T47D (cell line): ENCODE data around the gene SLC25A19.

Experiments used
- DNase-seq, 2 experiments: peaks; one replicate each; pipeline versions ENCODE4 v3.0.0 to v3.0.0-alpha.2; 2011 to 2012; ENCODE audit warnings: low read depth in 1 of 2, low spot score in 1 of 2
- JUND ChIP-seq: IDR thresholded peaks from 2 replicates; pipeline ENCODE4 v1.6.1; 2012; ENCODE audit warnings: low read depth
- in situ Hi-C: cut with HindIII; loops from 2 replicates; pipeline ENCODE4 v1.10.0; 2016; ENCODE audit warnings: low sequenced_read_pairs, low pct_unique_long_range_greater_than_20kb

The SLC25A19 gene

GRCh38 chr17:75252039-75252816 lies 37.0 kb downstream of the SLC25A19 start:
- no peak for DNase-seq
- in situ Hi-C loops, result no loop called here
- no peak for TF ChIP-seq JUND

- in situ Hi-C loops, result no loop called here
- no peak for DNase-seq
- no peak for TF ChIP-seq JUND
Observed at GRCh38 chr17:75250009-75250471, 39.2 kb downstream of the SLC25A19 start.

GRCh38 chr17:75249564-75249963 lies 39.7 kb downstream of the SLC25A19 start:
- in situ Hi-C loops, result no loop called here
- no peak for TF ChIP-seq JUND
- no peak for DNase-seq

- no peak for DNase-seq
Observed at GRCh38 chr17:75246404-75246803, 42.8 kb downstream of the SLC25A19 start.

GRCh38 chr17:75245011-75245410 lies 44.2 kb downstream of the SLC25A19 start:
- DNase-seq, result no peak
- in situ Hi-C loops, result no loop called here
- no peak for TF ChIP-seq JUND

More at GRCh38 chr17:75246404-75246803, 42.8 kb downstream of the SLC25A19 start:
- TF ChIP-seq JUND, result no peak
- in situ Hi-C loops, result no loop called here

- DNase-seq, result no peak
- in situ Hi-C loops, result no loop called here
- TF ChIP-seq JUND, result no peak
Observed at GRCh38 chr17:75244133-75244866, 44.9 kb downstream of the SLC25A19 start.

- DNase-seq, result no peak
- in situ Hi-C loops, result no loop called here
- TF ChIP-seq JUND, result no peak
Observed at GRCh38 chr17:75242461-75243042, 46.7 kb downstream of the SLC25A19 start.

GRCh38 chr17:75241996-75242460 lies 47.2 kb downstream of the SLC25A19 start:
- DNase-seq, result no peak
- in situ Hi-C loops, result no loop called here
- TF ChIP-seq JUND, result no peak

GRCh38 chr17:75241502-75241901 lies 47.7 kb downstream of the SLC25A19 start:
- in situ Hi-C loops, result no loop called here
- TF ChIP-seq JUND, result no peak
- DNase-seq, result no peak

- DNase-seq, result no peak
- in situ Hi-C loops, result no loop called here
- no peak for TF ChIP-seq JUND
Observed at GRCh38 chr17:75241143-75241430, 48.1 kb downstream of the SLC25A19 start.

GRCh38 chr17:75240394-75241142 lies 48.7 kb downstream of the SLC25A19 start:
- in situ Hi-C loops, result no loop called here
- no peak for TF ChIP-seq JUND
- peak in 1 of 2 experiments; percentile 69 for DNase-seq

- in situ Hi-C loops, result no loop called here
- no peak for TF ChIP-seq JUND
- no peak for DNase-seq
Observed at GRCh38 chr17:75239778-75240393, 49.3 kb downstream of the SLC25A19 start.
